Measurements from ENCODE around the gene MOV10L1.
"Not testable (repeated sequence)": the region's sequence is repeated elsewhere in the genome, so short reads cannot be mapped to it uniquely, and the experiment has no call there.

Gene MOV10L1

GRCh38 chr22:50165436-50166123 is 75.8 kb downstream of the MOV10L1 start:
- no peak for DNase-seq

GRCh38 chr22:50167689-50168489 is 78.1 kb downstream of the MOV10L1 start:
- DNase-seq, result no peak

- DNase-seq, result not testable (repeated sequence)
Observed at GRCh38 chr22:50168490-50169180, 78.8 kb downstream of the MOV10L1 start.

- DNase-seq, result no peak
Observed at GRCh38 chr22:50169181-50169759, 79.5 kb downstream of the MOV10L1 start.

GRCh38 chr22:50169774-50170341 is 80.1 kb downstream of the MOV10L1 start:
- DNase-seq, result no peak

- DNase-seq, result no peak
Observed at GRCh38 chr22:50170453-50171318, 80.9 kb downstream of the MOV10L1 start, which contains the start of gene PANX2. Gene PANX2 (plus strand): TSS chr22:50170731. CDS start chr22:50170731, 0 bp downstream.

GRCh38 chr22:50171319-50171964 is 81.6 kb downstream of the MOV10L1 start:
- no peak for DNase-seq

GRCh38 chr22:50171965-50172421 is 82.2 kb downstream of the MOV10L1 start:
- no peak for DNase-seq

- DNase-seq, result no peak
Observed at GRCh38 chr22:50173311-50173982, 83.6 kb downstream of the MOV10L1 start.

- DNase-seq, result no peak
Observed at GRCh38 chr22:50173983-50174355, 84.2 kb downstream of the MOV10L1 start.

GRCh38 chr22:50174382-50175190 is 84.8 kb downstream of the MOV10L1 start:
- DNase-seq, result no peak

- DNase-seq, result no peak
Observed at GRCh38 chr22:50175191-50175461, 85.3 kb downstream of the MOV10L1 start.

- no peak for DNase-seq
Observed at GRCh38 chr22:50175921-50176849, 86.4 kb downstream of the MOV10L1 start.

- DNase-seq, result no peak
Observed at GRCh38 chr22:50176850-50177536, 87.2 kb downstream of the MOV10L1 start.

- no peak for DNase-seq
Observed at GRCh38 chr22:50177537-50178470, 88.0 kb downstream of the MOV10L1 start.

GRCh38 chr22:50178471-50178864 is 88.7 kb downstream of the MOV10L1 start:
- DNase-seq, result no peak
